ENCODE measurements around the gene NSD1. TPM values are rescaled to one million over a fixed set of nuclear protein-coding genes. Genes with fewer than 3 reads are reported as not detected.

Gene NSD1
- total and polyA plus RNA-seq, 2 of the 8 experiments (the other 6 are each of a cell fraction or from before 2014, with no cell fraction given) = 22.8 to 168 TPM

GRCh38 chr5:177349762-177350161, 216.2 kb downstream of the NSD1 start (continued):
- TF ChIP-seq RFX5 (IDR thresholded peaks at IDR 0.05; ENCODE audit: borderline replicate concordance, low read depth, low read length) (no peak), ASH2L (IDR thresholded peaks at IDR 0.05; ENCODE audit: low read length) (no peak), CBX8 (IDR thresholded peaks at IDR 0.05; ENCODE audit: borderline replicate concordance, low read depth, low read length) (no peak), SP2 (IDR thresholded peaks at IDR 0.05; ENCODE audit: low read length) (no peak), NRF1 (IDR thresholded peaks at IDR 0.05; ENCODE audit: low read depth, low read length) (no peak)

Other genes with a start within 250 kb of the NSD1 start
- gene HK3, start 234.4 kb upstream of the NSD1 start, total RNA-seq (2021; fragmentation: NEBNext Ultra II Directional; extraction: Animal tissue kit (Norgen Biotek cat#: 25700)) = not detected in 2 replicates
- not detected in 2 replicates for gene HK3, start 234.4 kb upstream of the NSD1 start, polyA plus RNA-seq (2011; rRNA removed)
- gene UIMC1, start 127.0 kb upstream of the NSD1 start, total RNA-seq (2021; fragmentation: NEBNext Ultra II Directional; extraction: Animal tissue kit (Norgen Biotek cat#: 25700)) = 43.0 and 43.7 TPM in 2 replicates
- gene UIMC1, start 127.0 kb upstream of the NSD1 start, polyA plus RNA-seq (2011; rRNA removed) = 7.7 and 12.8 TPM in 2 replicates
- 19.9 and 20.2 TPM in 2 replicates for gene ZNF346, start 111.1 kb upstream of the NSD1 start, total RNA-seq (2021; fragmentation: NEBNext Ultra II Directional; extraction: Animal tissue kit (Norgen Biotek cat#: 25700))
- gene ZNF346, start 111.1 kb upstream of the NSD1 start, polyA plus RNA-seq (2011; rRNA removed) = 20.8 and 20.9 TPM in 2 replicates
- 74.3 and 88.4 TPM in 2 replicates for gene FGFR4, start 46.9 kb upstream of the NSD1 start, total RNA-seq (2021; fragmentation: NEBNext Ultra II Directional; extraction: Animal tissue kit (Norgen Biotek cat#: 25700))
- 61.4 and 90.7 TPM in 2 replicates for gene FGFR4, start 46.9 kb upstream of the NSD1 start, polyA plus RNA-seq (2011; rRNA removed)
- 18.8 and 20.5 TPM in 2 replicates for gene RAB24, start 169.9 kb downstream of the NSD1 start, total RNA-seq (2021; fragmentation: NEBNext Ultra II Directional; extraction: Animal tissue kit (Norgen Biotek cat#: 25700))
- 33.8 and 40.4 TPM in 2 replicates for gene RAB24, start 169.9 kb downstream of the NSD1 start, polyA plus RNA-seq (2011; rRNA removed)
- gene PRELID1, start 170.0 kb downstream of the NSD1 start, total RNA-seq (2021; fragmentation: NEBNext Ultra II Directional; extraction: Animal tissue kit (Norgen Biotek cat#: 25700)) = 272 and 279 TPM in 2 replicates
- 428 and 479 TPM in 2 replicates for gene PRELID1, start 170.0 kb downstream of the NSD1 start, polyA plus RNA-seq (2011; rRNA removed)
- 7.7 and 10.3 TPM in 2 replicates for gene MXD3, start 178.1 kb downstream of the NSD1 start, total RNA-seq (2021; fragmentation: NEBNext Ultra II Directional; extraction: Animal tissue kit (Norgen Biotek cat#: 25700))
- gene MXD3, start 178.1 kb downstream of the NSD1 start, polyA plus RNA-seq (2011; rRNA removed) = 6.5 and 10.3 TPM in 2 replicates
- 116 and 119 TPM in 2 replicates for gene LMAN2, start 217.9 kb downstream of the NSD1 start, total RNA-seq (2021; fragmentation: NEBNext Ultra II Directional; extraction: Animal tissue kit (Norgen Biotek cat#: 25700))
- gene LMAN2, start 217.9 kb downstream of the NSD1 start, polyA plus RNA-seq (2011; rRNA removed) = 225 and 357 TPM in 2 replicates
- 20.6 and 24.4 TPM in 2 replicates for gene RGS14, start 224.2 kb downstream of the NSD1 start, total RNA-seq (2021; fragmentation: NEBNext Ultra II Directional; extraction: Animal tissue kit (Norgen Biotek cat#: 25700))
- 46.1 and 66.5 TPM in 2 replicates for gene RGS14, start 224.2 kb downstream of the NSD1 start, polyA plus RNA-seq (2011; rRNA removed)